ENCODE results near the gene OR2A5. TPM values are rescaled to one million over a fixed set of nuclear protein-coding genes. Genes with fewer than 3 reads are reported as not detected.

The OR2A5 gene
- total and polyA plus RNA-seq, 12 donors: not detected

DNA sequence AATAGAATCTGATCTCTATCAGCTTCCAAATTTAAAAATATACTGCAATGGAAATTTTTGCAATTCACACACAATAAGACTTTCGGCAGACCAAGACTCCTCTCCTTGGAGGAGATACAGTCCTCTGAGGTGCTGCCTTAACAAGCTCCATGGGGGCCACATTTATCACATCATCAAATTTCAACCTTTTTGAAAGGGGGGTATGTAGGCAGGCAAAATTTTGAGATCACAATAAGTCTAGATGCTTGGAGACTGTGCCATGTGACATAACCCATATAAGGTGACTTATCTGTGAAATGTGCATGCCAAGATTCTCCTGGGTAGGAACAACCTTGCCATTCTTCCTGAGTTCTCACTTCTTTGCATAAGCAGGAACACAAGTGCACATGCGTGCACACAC lies 37.2 kb downstream of the OR2A5 start, which contains the start of gene OR2A12:
TSS of gene OR2A12 (plus strand) at position 301 of the 400 bp plus-strand sequence. CDS start 8,830 bp downstream, outside the sequence.
- no peaks in the 10 kb centered on the region for H3K36me3 ChIP-seq
- H3K4me1 ChIP-seq: no peaks in the 10 kb centered on the region
- no peaks in the 10 kb centered on the region for H3K27me3 ChIP-seq
- no peak for ATAC-seq
- WGBS, 2 donors: 81 to 86% methylated on average over 2 of the region's 2 CpGs
- H3K27ac ChIP-seq: no peak within 1 kb of the TSS
- no peak within 1 kb of the TSS for H3K4me3 ChIP-seq
- TF ChIP-seq, protein P1, sequence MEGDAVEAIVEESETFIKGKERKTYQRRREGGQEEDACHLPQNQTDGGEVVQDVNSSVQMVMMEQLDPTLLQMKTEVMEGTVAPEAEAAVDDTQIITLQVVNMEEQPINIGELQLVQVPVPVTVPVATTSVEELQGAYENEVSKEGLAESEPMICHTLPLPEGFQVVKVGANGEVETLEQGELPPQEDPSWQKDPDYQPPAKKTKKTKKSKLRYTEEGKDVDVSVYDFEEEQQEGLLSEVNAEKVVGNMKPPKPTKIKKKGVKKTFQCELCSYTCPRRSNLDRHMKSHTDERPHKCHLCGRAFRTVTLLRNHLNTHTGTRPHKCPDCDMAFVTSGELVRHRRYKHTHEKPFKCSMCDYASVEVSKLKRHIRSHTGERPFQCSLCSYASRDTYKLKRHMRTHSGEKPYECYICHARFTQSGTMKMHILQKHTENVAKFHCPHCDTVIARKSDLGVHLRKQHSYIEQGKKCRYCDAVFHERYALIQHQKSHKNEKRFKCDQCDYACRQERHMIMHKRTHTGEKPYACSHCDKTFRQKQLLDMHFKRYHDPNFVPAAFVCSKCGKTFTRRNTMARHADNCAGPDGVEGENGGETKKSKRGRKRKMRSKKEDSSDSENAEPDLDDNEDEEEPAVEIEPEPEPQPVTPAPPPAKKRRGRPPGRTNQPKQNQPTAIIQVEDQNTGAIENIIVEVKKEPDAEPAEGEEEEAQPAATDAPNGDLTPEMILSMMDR (IDR thresholded peaks at IDR 0.05): no peak
- intact Hi-C loops (cut with DNase I): no loop called here
- DNase-seq: no peak
- H3K9me3 ChIP-seq: peaks cover 0 to 6% (median 0%) of the 10 kb centered on the region in 11 donors

DNA sequence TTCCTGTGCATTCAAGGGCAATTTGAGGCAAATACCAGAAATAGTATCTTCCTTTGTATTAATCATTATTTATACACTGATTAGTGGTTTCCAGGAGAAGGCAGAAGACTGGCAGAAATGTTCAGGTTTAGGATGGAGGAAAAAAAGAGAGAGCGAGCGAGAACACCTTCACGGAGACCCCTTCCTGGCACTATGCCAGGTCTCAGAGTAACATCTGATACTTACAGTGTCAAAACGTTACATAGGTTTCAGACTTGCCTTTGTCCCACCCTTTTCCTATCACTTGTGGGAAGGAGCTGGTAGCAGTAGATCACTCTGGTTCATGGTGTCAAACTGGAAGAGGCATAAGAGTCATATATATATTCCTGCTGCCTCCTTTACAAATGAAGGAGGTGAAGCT lies 38.0 kb downstream of the OR2A5 start:
- Histone ChIP-seq H3K4me1 (no peaks in the 10 kb centered on the region), H3K27me3 (no peaks in the 10 kb centered on the region), H3K9me3 (peaks cover 0 to 11% (median 0%) of the 10 kb centered on the region in 11 donors), H3K36me3 (no peaks in the 10 kb centered on the region), H3K4me3 (no peak overlapping the region), H3K27ac (no peak overlapping the region)
- 63 to 65% methylated on average over 4 of the region's 4 CpGs for WGBS, 2 donors
- DNase-seq (no peak), ATAC-seq (no peak)
- intact Hi-C loops (cut with DNase I): no loop called here
- TF ChIP-seq, protein P1 (IDR thresholded peaks at IDR 0.05): no peak

DNA sequence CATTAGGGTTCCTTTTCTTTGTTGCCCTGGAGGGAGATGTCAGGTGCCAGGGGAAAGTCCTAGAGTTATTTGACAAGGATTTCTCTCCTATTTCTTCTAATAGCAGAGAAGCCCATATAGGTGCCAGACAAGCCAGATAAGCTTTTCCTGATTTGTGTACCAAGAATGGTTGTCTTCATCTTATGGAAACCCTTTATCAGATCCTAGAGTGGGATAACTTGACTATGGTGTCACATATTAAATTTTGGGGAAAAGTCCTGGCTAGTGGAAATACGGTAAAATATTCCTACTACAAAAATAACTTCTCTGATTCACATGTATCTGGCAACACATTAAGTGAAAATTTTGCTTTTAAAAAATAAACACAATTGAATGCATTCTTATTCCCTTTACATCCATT lies 38.5 kb downstream of the OR2A5 start:
- no peaks in the 10 kb centered on the region for H3K36me3 ChIP-seq
- no peaks in the 10 kb centered on the region for H3K4me1 ChIP-seq
- intact Hi-C loops (cut with DNase I): no loop called here
- WGBS, 2 donors: 70 to 78% methylated on average over 1 of the region's 1 CpG
- no peaks in the 10 kb centered on the region for H3K27me3 ChIP-seq
- no peak overlapping the region for H3K27ac ChIP-seq
- no peak overlapping the region for H3K4me3 ChIP-seq
- ATAC-seq: no peak
- DNase-seq: no peak
- TF ChIP-seq, protein P1 (IDR thresholded peaks at IDR 0.05): no peak
- peaks cover 0 to 16% (median 0%) of the 10 kb centered on the region in 11 donors for H3K9me3 ChIP-seq

DNA sequence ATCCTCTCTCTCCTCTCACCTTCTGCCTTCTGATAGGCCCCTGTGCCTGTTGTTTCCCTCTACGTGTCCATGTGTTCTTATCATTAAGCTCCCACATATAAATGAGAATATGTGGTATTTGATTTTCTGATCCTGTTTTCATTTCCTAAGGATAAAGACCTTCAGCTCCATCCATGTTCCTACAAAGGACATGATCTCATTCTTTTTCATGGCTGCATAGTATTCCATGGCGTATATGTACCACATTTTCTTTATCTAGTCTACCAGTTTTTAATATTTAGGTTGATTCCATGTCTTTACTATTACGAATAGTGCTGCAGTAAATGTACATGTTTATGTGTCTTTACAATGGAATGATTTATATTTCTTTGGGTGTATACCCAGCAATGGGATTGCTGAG lies 41.9 kb downstream of the OR2A5 start:
- Histone ChIP-seq H3K4me3 (no peak overlapping the region), H3K27me3 (no peaks in the 10 kb centered on the region), H3K9me3 (peaks cover 0 to 17% (median 0%) of the 10 kb centered on the region in 11 donors), H3K27ac (no peak overlapping the region), H3K4me1 (no peaks in the 10 kb centered on the region), H3K36me3 (no peaks in the 10 kb centered on the region)
- TF ChIP-seq, protein P1 (IDR thresholded peaks at IDR 0.05): no peak
- ATAC-seq (no peak), DNase-seq (no peak)
- 86 to 90% methylated on average over 3 of the region's 3 CpGs for WGBS, 2 donors
- intact Hi-C loops (cut with DNase I): no loop called here

All from heart right ventricle (tissue), 16 donors.